ENCODE measurements around the gene PTCHD1. TPM values are rescaled to one million over a fixed set of nuclear protein-coding genes. Genes with fewer than 3 reads are reported as not detected.

PTCHD1 gene
- total and polyA plus RNA-seq, 10 of the 15 experiments (the other 5 are each of a cell fraction or from before 2014, with no cell fraction given) = not detected

GRCh38 chrX:23327104-23327503 lies 7.5 kb upstream of the PTCHD1 start:
- ChIA-PET SMC1A (ENCODE audit: uncharacterized antibody, unreplicated experiment) (no interaction called here), RAD21 (ENCODE audit: unreplicated experiment) (no interaction called here), POLR2A (no interaction called here), CTCF (no interaction called here)
- no peak for ATAC-seq
- Histone ChIP-seq H3K27ac (ENCODE audit: control insufficient read depth, insufficient read depth) (no peak overlapping the region), H3K4me2 (ENCODE audit: control insufficient read depth, insufficient read depth) (no peak overlapping the region), H3K4me3 (no peak overlapping the region), H4K20me1 (ENCODE audit: control insufficient read depth, insufficient read depth) (no peaks in the 10 kb centered on the region), H3K4me1 (ENCODE audit: control insufficient read depth, insufficient read depth, low read length) (no peaks in the 10 kb centered on the region), H2AFZ (ENCODE audit: control insufficient read depth, low read depth, low read length) (no peak overlapping the region), H3K9me3 (replicated peaks; ENCODE audit: control insufficient read depth, insufficient read depth, low read length) (no peaks in the 10 kb centered on the region), H3K9ac (ENCODE audit: control insufficient read depth, insufficient read depth, low read length) (no peak overlapping the region), H3K79me2 (ENCODE audit: control insufficient read depth, insufficient read depth, low read length) (no peaks in the 10 kb centered on the region), H3K27me3 (replicated peaks in 1 of 2; ENCODE audit: control insufficient read depth in 2 of 2, insufficient read depth in 2 of 2, low read length in 1 of 2) (no peaks in the 10 kb centered on the region; a peak in 1 of 4 replicates), H3K36me3 (ENCODE audit: control insufficient read depth in 2 of 2, insufficient read depth in 2 of 2, low read length in 1 of 2) (no peaks in the 10 kb centered on the region)
- TF ChIP-seq, protein P1, sequence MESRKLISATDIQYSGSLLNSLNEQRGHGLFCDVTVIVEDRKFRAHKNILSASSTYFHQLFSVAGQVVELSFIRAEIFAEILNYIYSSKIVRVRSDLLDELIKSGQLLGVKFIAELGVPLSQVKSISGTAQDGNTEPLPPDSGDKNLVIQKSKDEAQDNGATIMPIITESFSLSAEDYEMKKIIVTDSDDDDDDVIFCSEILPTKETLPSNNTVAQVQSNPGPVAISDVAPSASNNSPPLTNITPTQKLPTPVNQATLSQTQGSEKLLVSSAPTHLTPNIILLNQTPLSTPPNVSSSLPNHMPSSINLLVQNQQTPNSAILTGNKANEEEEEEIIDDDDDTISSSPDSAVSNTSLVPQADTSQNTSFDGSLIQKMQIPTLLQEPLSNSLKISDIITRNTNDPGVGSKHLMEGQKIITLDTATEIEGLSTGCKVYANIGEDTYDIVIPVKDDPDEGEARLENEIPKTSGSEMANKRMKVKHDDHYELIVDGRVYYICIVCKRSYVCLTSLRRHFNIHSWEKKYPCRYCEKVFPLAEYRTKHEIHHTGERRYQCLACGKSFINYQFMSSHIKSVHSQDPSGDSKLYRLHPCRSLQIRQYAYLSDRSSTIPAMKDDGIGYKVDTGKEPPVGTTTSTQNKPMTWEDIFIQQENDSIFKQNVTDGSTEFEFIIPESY (IDR thresholded peaks at IDR 0.05) = no peak
- TF ChIP-seq REST (IDR thresholded peaks at IDR 0.05; ENCODE audit: low read depth, low read length) = peak; percentile 63; the same call in 1 of the 2 replicates
- DNase-seq (ENCODE audit: low read depth, low spot score) = no peak
- in situ Hi-C loops (cut with MboI) (no loop called here), intact Hi-C loops (cut with micrococcal nuclease; ENCODE audit: unreplicated experiment) (no loop called here)
- BruUV-seq (replicated peaks) = no TSS peak
- 0% methylated on average over 2 of the region's 2 CpGs for WGBS (ENCODE audit: insufficient coverage, insufficient replicate concordance, low lambda C conversion rate, missing lambda C conversion rate)
- FAIRE-seq = no peak

All from GM12878 (cell line).